ENCODE results near the gene SLC25A24. TPM values are rescaled to one million over a fixed set of nuclear protein-coding genes. Genes with fewer than 3 reads are reported as not detected.
A peak's percentile ranks its signal among the peaks of the same experiment; 100 is the strongest.
"Not testable (repeated sequence)": the region's sequence is repeated elsewhere in the genome, so short reads cannot be mapped to it uniquely, and the experiment has no call there.

Gene SLC25A24
- total RNA-seq, 1 donor, result 12.7 TPM

- no peak for DNase-seq (ENCODE audit: low read depth in 2 of 3, low spot score in 2 of 3)
Observed at GRCh38 chr1:108141621-108142020, 58.5 kb downstream of the SLC25A24 start.

GRCh38 chr1:108140936-108141335 is 59.2 kb downstream of the SLC25A24 start:
- DNase-seq (ENCODE audit: low read depth in 2 of 3, low spot score in 2 of 3), result no peak

- DNase-seq (ENCODE audit: low read depth in 2 of 3, low spot score in 2 of 3), result no peak
Observed at GRCh38 chr1:108140177-108140576, 60.0 kb downstream of the SLC25A24 start.

DNA sequence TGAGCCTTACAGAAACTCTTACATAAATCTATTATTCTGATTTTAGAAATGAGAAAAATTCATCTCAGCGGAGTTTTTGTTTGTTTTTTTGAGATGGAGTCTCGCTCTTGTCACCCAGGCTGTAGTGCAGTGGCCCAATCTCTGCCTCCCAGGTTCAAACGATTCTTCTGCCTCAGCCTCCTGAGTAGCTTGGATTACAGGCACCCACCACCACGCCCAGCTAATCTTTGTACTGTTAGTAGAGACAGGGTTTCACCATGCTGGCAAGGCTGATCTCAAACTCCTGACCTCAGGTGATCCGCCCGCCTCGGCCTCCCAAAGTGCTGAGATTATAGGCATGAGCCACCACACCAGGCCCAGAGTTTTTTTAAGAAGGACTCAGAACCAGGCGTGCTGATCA is 60.6 kb downstream of the SLC25A24 start:
- DNase-seq (ENCODE audit: low read depth in 2 of 3, low spot score in 2 of 3), result not testable (repeated sequence)

- not testable (repeated sequence) for DNase-seq (ENCODE audit: low read depth in 2 of 3, low spot score in 2 of 3)
Observed at GRCh38 chr1:108133148-108133547, 67.0 kb downstream of the SLC25A24 start.

DNA sequence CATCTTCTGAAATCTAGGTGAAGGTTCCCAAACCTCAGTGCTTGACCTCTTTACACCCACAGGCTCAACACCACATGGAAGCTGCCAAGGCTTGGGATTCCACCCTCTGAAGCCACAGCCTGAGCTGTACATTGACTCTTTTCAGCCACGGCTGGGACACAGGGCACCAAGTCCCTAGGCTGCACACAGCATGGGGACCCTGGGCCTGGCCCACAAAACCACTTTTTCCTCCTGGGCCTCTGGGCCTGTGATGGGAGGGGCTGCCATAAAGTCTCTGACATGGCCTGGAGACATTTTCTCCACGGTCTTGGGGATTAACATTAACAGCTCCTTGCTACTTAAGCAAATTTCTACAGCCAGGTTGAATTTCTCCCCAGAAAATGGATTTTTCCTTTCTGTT is 67.8 kb downstream of the SLC25A24 start:
- DNase-seq (ENCODE audit: low read depth in 2 of 3, low spot score in 2 of 3), result not testable (repeated sequence)

DNA sequence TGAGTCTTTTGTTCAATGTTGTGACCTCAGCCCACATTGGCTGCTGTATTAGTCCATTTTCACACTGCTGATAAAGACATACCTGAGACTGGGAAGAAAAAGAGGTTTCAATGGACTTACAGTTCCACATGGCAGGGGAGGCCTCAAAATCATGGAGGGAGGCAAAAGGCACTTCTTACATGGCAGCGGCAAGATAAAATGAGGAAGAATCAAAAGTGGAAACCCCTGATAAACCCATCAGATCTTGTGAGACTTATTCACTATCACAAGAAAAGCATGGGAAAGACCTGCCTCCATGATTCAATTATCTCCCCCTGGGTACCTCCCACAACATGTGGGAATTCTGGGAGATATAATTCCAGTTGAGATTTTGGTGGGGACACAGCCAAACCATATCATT is 68.9 kb downstream of the SLC25A24 start:
- not testable (repeated sequence) for DNase-seq (ENCODE audit: low read depth in 2 of 3, low spot score in 2 of 3)

DNA sequence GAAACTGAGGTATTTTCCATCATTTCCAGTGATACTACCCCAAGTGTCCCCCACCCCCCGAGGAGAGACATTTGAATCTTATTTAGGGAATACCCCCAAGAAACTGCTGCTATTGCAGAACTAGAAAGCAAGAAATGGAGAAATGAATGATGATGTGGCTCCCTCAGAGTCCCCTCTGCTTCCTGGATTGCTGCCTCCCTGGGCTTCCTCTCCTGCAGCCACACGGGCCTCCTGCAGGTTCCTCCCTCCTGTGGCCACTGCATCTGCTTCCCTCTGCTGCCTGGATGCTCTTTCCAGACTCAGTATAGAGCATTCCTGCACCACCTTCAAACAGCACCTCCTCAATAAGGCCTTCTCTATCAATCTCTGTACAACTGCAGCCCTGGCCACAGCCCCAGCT is 69.3 kb downstream of the SLC25A24 start:
- peak in 1 of 3 donors; percentile 72 for DNase-seq (ENCODE audit: low read depth in 2 of 3, low spot score in 2 of 3)

- no peak for DNase-seq (ENCODE audit: low read depth in 2 of 3, low spot score in 2 of 3)
Observed at GRCh38 chr1:108129999-108130398, 70.1 kb downstream of the SLC25A24 start.

DNA sequence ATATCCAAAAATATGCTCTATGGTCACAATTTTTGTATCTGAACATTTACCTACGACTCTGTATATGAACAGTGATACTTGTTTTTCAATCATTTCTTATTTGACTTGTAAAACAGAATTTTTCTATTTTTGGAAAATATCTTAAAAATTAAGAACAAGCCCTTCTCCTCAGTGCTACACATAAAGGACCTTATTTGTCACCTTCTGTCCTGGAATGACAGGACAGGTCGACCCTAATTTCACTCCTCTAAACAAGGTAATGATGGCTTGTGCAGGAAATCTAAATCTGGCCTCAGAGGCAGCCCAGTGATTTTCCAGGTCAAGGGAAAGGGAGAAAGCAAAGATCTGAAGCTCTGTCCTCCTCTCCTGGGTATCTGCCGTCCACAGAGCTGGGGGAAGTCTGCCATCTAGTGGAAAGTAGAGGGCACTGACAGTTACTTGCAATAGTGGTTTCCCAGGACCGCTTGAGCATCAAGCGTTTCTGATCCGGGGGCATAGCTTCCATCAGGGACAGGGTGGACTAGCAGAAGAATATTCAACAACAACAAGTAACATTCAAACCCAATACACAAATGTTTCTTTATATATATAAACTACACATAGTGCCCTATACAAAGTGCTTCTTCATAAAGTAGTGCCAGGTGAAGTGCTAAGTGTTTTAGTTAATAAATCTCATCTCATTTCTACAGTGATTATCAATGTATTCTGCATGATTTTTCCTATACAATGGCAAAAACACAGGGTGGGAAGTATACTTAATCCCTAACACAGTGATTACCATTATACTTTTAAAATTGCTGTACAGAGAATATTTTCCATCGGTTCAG is 74.6 kb downstream of the SLC25A24 start:
- peak; percentile 54 to 87 (median 80) for DNase-seq (ENCODE audit: low read depth in 2 of 3, low spot score in 2 of 3)

- DNase-seq (ENCODE audit: low read depth in 2 of 3, low spot score in 2 of 3), result no peak
Observed at GRCh38 chr1:108124622-108125311, 75.4 kb downstream of the SLC25A24 start.

DNA sequence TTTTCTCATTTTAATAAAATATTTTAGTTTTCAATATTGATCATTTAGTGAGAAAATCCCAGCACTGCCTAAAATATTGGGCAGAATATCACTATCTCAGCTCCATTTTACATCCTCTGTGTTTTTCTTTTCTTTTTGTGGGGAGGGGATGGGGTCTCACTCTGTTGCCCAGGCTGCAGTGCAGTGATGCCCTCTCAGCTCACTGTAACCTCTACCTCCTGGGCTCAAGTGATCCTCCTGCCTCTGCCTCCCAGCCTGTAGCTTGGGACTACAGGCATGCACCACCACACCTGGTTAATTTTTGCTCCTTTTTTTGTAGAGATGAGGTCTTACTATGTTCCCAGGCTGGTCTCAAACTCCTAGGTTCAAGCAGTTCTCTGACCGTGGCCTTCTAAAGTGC is 76.1 kb downstream of the SLC25A24 start:
- no peak for DNase-seq (ENCODE audit: low read depth in 2 of 3, low spot score in 2 of 3)

DNA sequence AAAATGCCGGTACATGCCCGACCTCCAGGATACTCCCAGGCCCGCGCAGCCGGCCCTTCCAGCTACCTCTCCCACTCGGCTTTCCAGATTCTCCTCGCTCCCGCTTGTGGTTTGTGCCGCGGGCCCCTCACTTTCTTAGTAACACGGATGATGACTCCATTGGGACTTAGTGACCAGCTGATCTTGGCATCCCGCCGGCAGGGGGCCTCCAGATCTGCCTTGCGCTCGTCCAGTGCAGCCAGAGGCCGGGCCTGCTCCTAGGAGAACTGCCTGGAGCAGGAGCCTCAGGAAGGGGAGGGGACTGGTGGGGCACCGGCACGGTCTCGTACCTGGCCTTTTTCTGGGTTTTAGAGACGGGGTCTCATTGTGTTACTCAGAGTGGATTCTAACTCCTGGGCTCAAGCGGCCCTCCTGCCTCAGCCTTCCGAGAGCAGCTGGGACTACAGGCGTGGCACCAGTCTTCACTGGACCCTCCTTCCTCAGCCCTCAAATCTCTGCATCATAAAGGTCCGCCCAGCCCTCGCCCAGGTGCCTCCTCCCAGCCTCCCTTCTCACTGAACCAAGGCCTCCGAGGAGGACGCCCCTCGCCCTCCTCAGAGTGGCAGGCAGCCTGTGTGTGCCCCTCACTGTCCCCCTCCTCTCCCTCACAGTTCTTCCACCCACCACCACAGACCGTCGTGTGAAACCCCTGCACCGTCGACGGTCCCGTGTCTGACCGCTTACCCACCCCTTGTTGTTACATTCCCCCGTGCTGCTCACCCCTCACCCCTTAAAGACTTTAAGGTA is 78.6 kb downstream of the SLC25A24 start:
- no peak for DNase-seq (ENCODE audit: low read depth in 2 of 3, low spot score in 2 of 3)

DNA sequence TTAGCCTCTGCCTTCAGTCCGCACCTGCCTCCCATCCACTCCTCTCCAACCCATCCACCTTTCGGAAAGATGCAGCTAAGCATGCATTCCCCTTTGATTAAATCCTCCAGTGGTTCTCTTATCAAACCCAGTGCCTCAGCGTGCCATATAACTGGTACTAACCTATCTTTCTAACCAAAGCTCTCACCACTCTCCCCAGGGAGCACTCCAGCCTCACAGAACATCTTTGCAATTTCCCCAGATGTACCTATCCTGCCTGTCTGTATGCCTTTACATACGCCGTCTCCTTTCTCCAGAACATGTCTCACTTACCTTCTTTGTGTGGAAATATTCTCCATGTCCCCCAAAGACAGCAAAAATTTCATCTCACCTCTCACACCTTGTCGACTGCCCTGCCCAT is 80.0 kb downstream of the SLC25A24 start:
- DNase-seq (ENCODE audit: low read depth in 2 of 3, low spot score in 2 of 3), result no peak

- DNase-seq (ENCODE audit: low read depth in 2 of 3, low spot score in 2 of 3), result peak in 1 of 3 donors; percentile 50
Observed at GRCh38 chr1:108119500-108119899, 80.6 kb downstream of the SLC25A24 start.

GRCh38 chr1:108117945-108118902 is 81.9 kb downstream of the SLC25A24 start:
- peak in 2 of 3 donors; percentile 47 to 53 for DNase-seq (ENCODE audit: low read depth in 2 of 3, low spot score in 2 of 3)

- DNase-seq (ENCODE audit: low read depth in 2 of 3, low spot score in 2 of 3), result no peak
Observed at GRCh38 chr1:108117237-108117636, 82.9 kb downstream of the SLC25A24 start.

- DNase-seq (ENCODE audit: low read depth in 2 of 3, low spot score in 2 of 3), result peak in 1 of 3 donors; percentile 63
Observed at GRCh38 chr1:108114033-108114599, 86.0 kb downstream of the SLC25A24 start.

GRCh38 chr1:108113496-108113895 is 86.6 kb downstream of the SLC25A24 start:
- DNase-seq (ENCODE audit: low read depth in 2 of 3, low spot score in 2 of 3), result no peak
